Subcutaneous abdominal adipose tissue (tissue), 5 donors: ENCODE results near the gene CTSD.

Source experiments
- H3K27ac ChIP-seq: one replicate; pipeline ENCODE4 v1.7.0; 2013; ENCODE audit warnings: low read depth, mild to moderate bottlenecking, inconsistent platforms, low read length, moderate library complexity
- H3K27me3 ChIP-seq, 5 donors: one replicate each; pipeline ENCODE4 v1.7.0; 2013; ENCODE audit warnings: low read length in 5 of 5, inconsistent platforms in 1 of 5; ENCODE audit not compliant: control insufficient read depth in 5 of 5, insufficient read depth in 4 of 5
- H3K36me3 ChIP-seq, 5 donors: one replicate each; pipeline ENCODE4 v1.7.0; 2013; ENCODE audit warnings: low read length in 5 of 5; ENCODE audit not compliant: control insufficient read depth in 5 of 5, insufficient read depth in 5 of 5
- H3K4me1 ChIP-seq, 5 donors: one replicate each; pipeline ENCODE4 v1.7.0; 2013; ENCODE audit warnings: low read length in 5 of 5, mild to moderate bottlenecking in 3 of 5, moderate library complexity in 1 of 5; ENCODE audit not compliant: control insufficient read depth in 5 of 5, insufficient read depth in 5 of 5
- H3K4me3 ChIP-seq, 5 donors: one replicate each; pipeline ENCODE4 v1.7.0; 2013; ENCODE audit warnings: low read length in 5 of 5, low read depth in 1 of 5
- H3K9ac ChIP-seq, 5 donors: one replicate each; pipeline ENCODE4 v1.7.0; 2013; ENCODE audit warnings: low read length in 5 of 5, mild to moderate bottlenecking in 4 of 5, moderate library complexity in 3 of 5
- H3K9me3 ChIP-seq, 5 donors: one replicate each; pipeline ENCODE4 v1.7.0; 2013; ENCODE audit warnings: low read length in 5 of 5; ENCODE audit not compliant: control insufficient read depth in 5 of 5
- donor health status: healthy.
- donor health status: healthy.
- donor health status: healthy.
- donor health status: healthy.
- donor health status: healthy.

Gene CTSD

GRCh38 chr11:1730059-1730629, 33.6 kb downstream of the CTSD start:
- Histone ChIP-seq H3K9ac (no peak overlapping the region), H3K9me3 (no peaks in the 10 kb centered on the region), H3K4me3 (no peak overlapping the region), H3K27ac (no peak overlapping the region), H3K4me1 (peaks cover 0 to 4% (median 0%) of the 10 kb centered on the region in 5 donors), H3K36me3 (no peaks in the 10 kb centered on the region), H3K27me3 (peaks cover 19 to 61% (median 50%) of the 10 kb centered on the region in 5 donors)

GRCh38 chr11:1729692-1730011, 34.1 kb downstream of the CTSD start:
- Histone ChIP-seq H3K9ac (no peak overlapping the region), H3K27me3 (peaks cover 14 to 58% (median 45%) of the 10 kb centered on the region in 5 donors), H3K27ac (no peak overlapping the region), H3K36me3 (no peaks in the 10 kb centered on the region), H3K4me1 (peaks cover 0 to 4% (median 0%) of the 10 kb centered on the region in 5 donors), H3K4me3 (no peak overlapping the region), H3K9me3 (no peaks in the 10 kb centered on the region)

- H3K4me1 ChIP-seq, result peaks cover 0 to 3% (median 0%) of the 10 kb centered on the region in 5 donors
- H3K27me3 ChIP-seq, result peaks cover 8 to 53% (median 39%) of the 10 kb centered on the region in 5 donors
- H3K36me3 ChIP-seq, result no peaks in the 10 kb centered on the region
- H3K4me3 ChIP-seq, result no peak overlapping the region
- H3K9ac ChIP-seq, result no peak overlapping the region
- H3K27ac ChIP-seq, result no peak overlapping the region
- no peaks in the 10 kb centered on the region for H3K9me3 ChIP-seq
Measured at GRCh38 chr11:1728931-1729691, 34.6 kb downstream of the CTSD start.

DNA sequence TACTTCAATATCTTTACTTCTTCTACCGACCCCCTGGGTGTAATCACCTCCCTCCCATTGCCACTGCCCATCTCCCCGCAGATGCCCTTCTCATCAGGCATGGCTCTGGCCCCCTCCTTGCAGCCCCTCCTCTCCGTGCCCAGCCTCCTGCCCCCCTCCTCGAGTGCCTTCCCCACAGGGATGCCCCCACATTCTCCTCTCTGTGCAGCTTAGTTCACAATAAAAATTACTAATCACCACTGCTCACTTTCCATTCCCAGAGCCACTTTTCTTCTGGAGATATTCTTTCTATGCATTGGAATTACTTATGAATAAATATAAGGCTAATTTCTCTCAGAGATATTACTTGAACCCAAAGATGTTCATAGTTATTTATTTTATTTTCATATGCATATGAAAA, 35.4 kb downstream of the CTSD start:
- no peak overlapping the region for H3K4me3 ChIP-seq
- H3K9ac ChIP-seq, result no peak overlapping the region
- H3K27me3 ChIP-seq, result peaks cover under 1 to 45% (median 31%) of the 10 kb centered on the region in 5 donors
- H3K36me3 ChIP-seq, result no peaks in the 10 kb centered on the region
- H3K9me3 ChIP-seq, result no peaks in the 10 kb centered on the region
- H3K27ac ChIP-seq, result no peak overlapping the region
- H3K4me1 ChIP-seq, result no peaks in the 10 kb centered on the region

- no peak overlapping the region for H3K27ac ChIP-seq
- H3K4me3 ChIP-seq, result no peak overlapping the region
- no peaks in the 10 kb centered on the region for H3K9me3 ChIP-seq
- no peaks in the 10 kb centered on the region for H3K36me3 ChIP-seq
- H3K4me1 ChIP-seq, result no peaks in the 10 kb centered on the region
- no peak overlapping the region for H3K9ac ChIP-seq
- peaks cover 0 to 40% (median 27%) of the 10 kb centered on the region in 5 donors for H3K27me3 ChIP-seq
Measured at GRCh38 chr11:1727861-1728260, 35.9 kb downstream of the CTSD start.

DNA sequence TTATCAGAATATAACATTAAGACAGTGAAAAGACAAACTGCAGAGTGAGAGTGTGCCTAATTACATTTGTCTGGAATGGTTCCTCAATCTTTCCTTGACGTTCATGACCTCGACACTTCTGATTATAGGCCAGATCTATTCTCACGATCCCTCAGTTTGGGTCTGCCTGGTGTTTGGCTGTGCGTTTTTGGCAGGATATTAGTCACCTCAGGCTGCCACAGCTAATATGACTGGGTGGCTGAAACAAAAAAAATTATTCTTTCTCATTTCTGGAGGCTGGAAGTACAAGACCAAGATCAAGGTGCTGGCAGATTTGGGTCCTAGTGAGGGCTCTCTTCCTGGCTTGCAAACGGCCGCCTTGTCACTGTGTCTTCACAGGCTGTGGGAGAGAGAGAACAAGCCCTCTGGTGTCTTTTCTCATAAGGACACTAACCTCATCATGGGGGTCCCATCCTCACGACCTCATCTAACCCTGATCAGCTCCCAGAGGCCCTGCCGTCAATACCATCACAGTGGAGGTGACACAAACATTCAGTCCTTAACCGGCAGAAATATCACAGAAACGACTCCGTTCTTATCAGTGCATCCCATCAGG, 36.5 kb downstream of the CTSD start:
- no peaks in the 10 kb centered on the region for H3K4me1 ChIP-seq
- no peak overlapping the region for H3K27ac ChIP-seq
- H3K9me3 ChIP-seq, result no peaks in the 10 kb centered on the region
- H3K9ac ChIP-seq, result no peak overlapping the region
- H3K4me3 ChIP-seq, result no peak overlapping the region
- peaks cover 0 to 33% (median 20%) of the 10 kb centered on the region in 5 donors for H3K27me3 ChIP-seq
- no peaks in the 10 kb centered on the region for H3K36me3 ChIP-seq

GRCh38 chr11:1719781-1720180, 43.9 kb downstream of the CTSD start:
- Histone ChIP-seq H3K36me3 (no peaks in the 10 kb centered on the region), H3K9ac (no peak overlapping the region), H3K9me3 (no peaks in the 10 kb centered on the region), H3K4me1 (peaks cover 0 to 7% (median 4%) of the 10 kb centered on the region in 5 donors), H3K27me3 (no peaks in the 10 kb centered on the region), H3K4me3 (no peak overlapping the region), H3K27ac (no peak overlapping the region)

DNA sequence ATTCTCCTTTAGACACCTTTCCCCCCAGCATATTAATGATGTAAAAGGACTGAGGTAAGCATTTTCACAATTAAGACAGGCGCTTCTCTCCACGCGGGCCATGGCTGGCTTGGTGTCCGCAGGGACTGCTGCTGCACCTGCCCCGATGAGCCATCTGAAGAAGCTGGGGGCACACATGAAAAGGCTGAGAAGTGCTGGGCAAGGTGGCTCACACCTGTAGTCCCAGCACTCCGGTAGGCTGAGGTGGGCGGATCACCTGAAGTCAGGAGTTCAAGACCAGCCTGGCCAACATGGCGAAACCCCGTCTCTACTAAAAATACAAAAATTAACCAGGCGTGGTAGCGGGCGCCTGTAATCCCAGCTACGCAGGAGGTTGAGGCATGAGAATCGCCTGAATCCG, 45.4 kb downstream of the CTSD start:
- peaks cover 0 to 5% (median 0%) of the 10 kb centered on the region in 5 donors for H3K27me3 ChIP-seq
- no peak overlapping the region for H3K9ac ChIP-seq
- H3K4me3 ChIP-seq, result no peak overlapping the region
- no peaks in the 10 kb centered on the region for H3K36me3 ChIP-seq
- no peak overlapping the region for H3K27ac ChIP-seq
- peaks cover 0 to 7% (median 4%) of the 10 kb centered on the region in 5 donors for H3K4me1 ChIP-seq
- H3K9me3 ChIP-seq, result no peaks in the 10 kb centered on the region

GRCh38 chr11:1717745-1718144, 46.0 kb downstream of the CTSD start:
- no peak overlapping the region for H3K27ac ChIP-seq
- H3K36me3 ChIP-seq, result no peaks in the 10 kb centered on the region
- H3K9ac ChIP-seq, result no peak overlapping the region
- H3K9me3 ChIP-seq, result no peaks in the 10 kb centered on the region
- peaks cover 0 to 7% (median 4%) of the 10 kb centered on the region in 5 donors for H3K4me1 ChIP-seq
- no peak overlapping the region for H3K4me3 ChIP-seq
- H3K27me3 ChIP-seq, result peaks cover 0 to 5% (median 0%) of the 10 kb centered on the region in 5 donors
